HepG2 (cell line): ENCODE results near the gene ARFGEF3. TPM values are rescaled to one million over a fixed set of nuclear protein-coding genes. Genes with fewer than 3 reads are reported as not detected.

Experiments
- BCL6 ChIP-seq: IDR thresholded peaks from 2 replicates; pipeline ENCODE4 v1.6.1; 2016; ENCODE audit warnings: missing genetic modification reagents, missing compliant biosample characterization
- E2F1 ChIP-seq: sonication (generic); formaldehyde crosslinking; IDR thresholded peaks from 2 replicates; pipeline ENCODE4 v1.5.0; 2020; ENCODE audit warnings: missing genetic modification reagents
- HOXA5 ChIP-seq: sonication (generic); formaldehyde crosslinking; IDR thresholded peaks from 2 replicates; pipeline ENCODE4 v1.4.0; 2020; ENCODE audit warnings: missing genetic modification reagents
- IKZF1 ChIP-seq: fragments of 450-650 bp; IDR thresholded peaks from 2 replicates; pipeline ENCODE4 v1.7.1; 2016
- KDM3A ChIP-seq: IDR thresholded peaks from 2 replicates; pipeline ENCODE4 v1.6.1; 2018; ENCODE audit warnings: low read depth, missing compliant biosample characterization
- KLF16 ChIP-seq, 2 experiments: sonication (generic) in 1 of 2; formaldehyde crosslinking in 1 of 2; IDR thresholded peaks; 2 replicates each; pipeline versions ENCODE4 v1.6.1 to v1.8.0; 2016 to 2023; ENCODE audit warnings: missing genetic modification reagents in 2 of 2, missing compliant biosample characterization in 1 of 2
- MIXL1 ChIP-seq: IDR thresholded peaks from 2 replicates; pipeline ENCODE4 v1.6.1; 2016
- MYC ChIP-seq: sonication (generic); formaldehyde crosslinking; IDR thresholded peaks from 2 replicates; pipeline ENCODE4 v1.9.0; 2021; ENCODE audit warnings: missing genetic modification reagents, borderline replicate concordance
- SP1 ChIP-seq, 2 experiments: fragments of 450-650 bp in 1 of 2; sonication (generic) in 1 of 2; formaldehyde crosslinking in 1 of 2; IDR thresholded peaks; 2 replicates each; pipeline versions ENCODE4 v1.4.0 to v1.6.1; 2016 to 2020; ENCODE audit warnings: missing genetic modification reagents in 1 of 2
- THAP11 ChIP-seq: IDR thresholded peaks from 2 replicates; pipeline ENCODE4 v1.6.1; 2016; ENCODE audit warnings: missing biosample characterization, missing genetic modification reagents
- ZNF350 ChIP-seq: sonication (generic); formaldehyde crosslinking; IDR thresholded peaks from 2 replicates; pipeline ENCODE4 v1.4.0; 2020; ENCODE audit warnings: mild to moderate bottlenecking, low read depth, missing genetic modification reagents, borderline replicate concordance
- ZNF724P ChIP-seq: sonication (generic); formaldehyde crosslinking; IDR thresholded peaks from 2 replicates; pipeline ENCODE4 v1.8.0; 2022; ENCODE audit warnings: missing genetic modification reagents, borderline replicate concordance
- ZNF770 ChIP-seq: sonication (generic); formaldehyde crosslinking; IDR thresholded peaks from 2 replicates; pipeline ENCODE4 v1.5.0; 2020; ENCODE audit warnings: mild to moderate bottlenecking, missing genetic modification reagents
- ZNF792 ChIP-seq: IDR thresholded peaks from 2 replicates; pipeline ENCODE4 v1.6.1; 2016
- polyA plus RNA-seq, 8 experiments: library from polyadenylated mRNA; depleted of rRNA in 3 of 8; stranded (reverse) in 7 of 8; unstranded in 1 of 8; fragments of >200 nt; fragmentation: Illumina TruSeq in 4 of 8; extraction: Trizol in 4 of 8; gene quantifications; 2 replicates each; pipeline versions ENCODE4 v1.2.1 to v1.2.3, GENCODE V29; 2011 to 2016; ENCODE audit warnings: low read depth in 4 of 8, missing spikeins in 1 of 8, mixed read lengths in 1 of 8; ENCODE audit not compliant: insufficient read depth in 1 of 8
- total RNA-seq, 5 experiments: library from RNA; depleted of rRNA; stranded (reverse); fragments of >200 nt; fragmentation: Illumina TruSeq; extraction: Trizol; gene quantifications; 2 replicates each; pipeline ENCODE4 v1.2.3, GENCODE V29; 2016; ENCODE audit warnings: low read depth in 1 of 5
- TF ChIP-seq, protein P1 (sequence below): sonication (generic); formaldehyde crosslinking; IDR thresholded peaks from 2 replicates; pipeline ENCODE4 v1.8.1; 2022; ENCODE audit warnings: low read depth, mild to moderate bottlenecking, missing genetic modification reagents
- TF ChIP-seq, protein P2 (sequence below): sonication (generic); formaldehyde crosslinking; IDR thresholded peaks from 2 replicates; pipeline ENCODE4 v1.5.1; 2020; ENCODE audit warnings: mild to moderate bottlenecking, missing genetic modification reagents, moderate library complexity
- TF ChIP-seq, protein P3 (sequence below): sonication (generic); formaldehyde crosslinking; IDR thresholded peaks from 2 replicates; pipeline ENCODE4 v1.5.0; 2020; ENCODE audit warnings: mild to moderate bottlenecking, missing genetic modification reagents, borderline replicate concordance

Gene ARFGEF3
- total and polyA plus RNA-seq, 2 of the 13 experiments (the other 11 are each of a cell fraction or from before 2014, with no cell fraction given): 0.60 to 2.6 TPM

- TF ChIP-seq KDM3A: no peak
- no peak for TF ChIP-seq MYC (CRISPR knock-in tag)
- TF ChIP-seq, protein P1, sequence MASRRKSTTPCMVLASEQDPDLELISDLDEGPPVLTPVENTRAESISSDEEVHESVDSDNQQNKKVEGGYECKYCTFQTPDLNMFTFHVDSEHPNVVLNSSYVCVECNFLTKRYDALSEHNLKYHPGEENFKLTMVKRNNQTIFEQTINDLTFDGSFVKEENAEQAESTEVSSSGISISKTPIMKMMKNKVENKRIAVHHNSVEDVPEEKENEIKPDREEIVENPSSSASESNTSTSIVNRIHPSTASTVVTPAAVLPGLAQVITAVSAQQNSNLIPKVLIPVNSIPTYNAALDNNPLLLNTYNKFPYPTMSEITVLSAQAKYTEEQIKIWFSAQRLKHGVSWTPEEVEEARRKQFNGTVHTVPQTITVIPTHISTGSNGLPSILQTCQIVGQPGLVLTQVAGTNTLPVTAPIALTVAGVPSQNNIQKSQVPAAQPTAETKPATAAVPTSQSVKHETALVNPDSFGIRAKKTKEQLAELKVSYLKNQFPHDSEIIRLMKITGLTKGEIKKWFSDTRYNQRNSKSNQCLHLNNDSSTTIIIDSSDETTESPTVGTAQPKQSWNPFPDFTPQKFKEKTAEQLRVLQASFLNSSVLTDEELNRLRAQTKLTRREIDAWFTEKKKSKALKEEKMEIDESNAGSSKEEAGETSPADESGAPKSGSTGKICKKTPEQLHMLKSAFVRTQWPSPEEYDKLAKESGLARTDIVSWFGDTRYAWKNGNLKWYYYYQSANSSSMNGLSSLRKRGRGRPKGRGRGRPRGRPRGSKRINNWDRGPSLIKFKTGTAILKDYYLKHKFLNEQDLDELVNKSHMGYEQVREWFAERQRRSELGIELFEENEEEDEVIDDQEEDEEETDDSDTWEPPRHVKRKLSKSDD: no peak
- no peak for TF ChIP-seq KLF16 (CRISPR knock-in tag; IDR thresholded peaks at IDR 0.05)
- TF ChIP-seq HOXA5 (CRISPR knock-in tag): no peak
- no peak for TF ChIP-seq E2F1 (CRISPR knock-in tag)
- TF ChIP-seq SP1 (IDR thresholded peaks at IDR 0.05): no peak
- TF ChIP-seq SP1 (CRISPR knock-in tag; IDR thresholded peaks at IDR 0.05): no peak
- TF ChIP-seq IKZF1: no peak
- no peak for TF ChIP-seq ZNF724P (CRISPR knock-in tag)
- TF ChIP-seq THAP11: no peak
- no peak for TF ChIP-seq ZNF792 (CRISPR knock-in tag)
- TF ChIP-seq, protein P2, sequence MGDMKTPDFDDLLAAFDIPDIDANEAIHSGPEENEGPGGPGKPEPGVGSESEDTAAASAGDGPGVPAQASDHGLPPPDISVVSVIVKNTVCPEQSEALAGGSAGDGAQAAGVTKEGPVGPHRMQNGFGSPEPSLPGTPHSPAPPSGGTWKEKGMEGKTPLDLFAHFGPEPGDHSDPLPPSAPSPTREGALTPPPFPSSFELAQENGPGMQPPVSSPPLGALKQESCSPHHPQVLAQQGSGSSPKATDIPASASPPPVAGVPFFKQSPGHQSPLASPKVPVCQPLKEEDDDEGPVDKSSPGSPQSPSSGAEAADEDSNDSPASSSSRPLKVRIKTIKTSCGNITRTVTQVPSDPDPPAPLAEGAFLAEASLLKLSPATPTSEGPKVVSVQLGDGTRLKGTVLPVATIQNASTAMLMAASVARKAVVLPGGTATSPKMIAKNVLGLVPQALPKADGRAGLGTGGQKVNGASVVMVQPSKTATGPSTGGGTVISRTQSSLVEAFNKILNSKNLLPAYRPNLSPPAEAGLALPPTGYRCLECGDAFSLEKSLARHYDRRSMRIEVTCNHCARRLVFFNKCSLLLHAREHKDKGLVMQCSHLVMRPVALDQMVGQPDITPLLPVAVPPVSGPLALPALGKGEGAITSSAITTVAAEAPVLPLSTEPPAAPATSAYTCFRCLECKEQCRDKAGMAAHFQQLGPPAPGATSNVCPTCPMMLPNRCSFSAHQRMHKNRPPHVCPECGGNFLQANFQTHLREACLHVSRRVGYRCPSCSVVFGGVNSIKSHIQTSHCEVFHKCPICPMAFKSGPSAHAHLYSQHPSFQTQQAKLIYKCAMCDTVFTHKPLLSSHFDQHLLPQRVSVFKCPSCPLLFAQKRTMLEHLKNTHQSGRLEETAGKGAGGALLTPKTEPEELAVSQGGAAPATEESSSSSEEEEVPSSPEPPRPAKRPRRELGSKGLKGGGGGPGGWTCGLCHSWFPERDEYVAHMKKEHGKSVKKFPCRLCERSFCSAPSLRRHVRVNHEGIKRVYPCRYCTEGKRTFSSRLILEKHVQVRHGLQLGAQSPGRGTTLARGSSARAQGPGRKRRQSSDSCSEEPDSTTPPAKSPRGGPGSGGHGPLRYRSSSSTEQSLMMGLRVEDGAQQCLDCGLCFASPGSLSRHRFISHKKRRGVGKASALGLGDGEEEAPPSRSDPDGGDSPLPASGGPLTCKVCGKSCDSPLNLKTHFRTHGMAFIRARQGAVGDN (CRISPR knock-in tag): no peak
- TF ChIP-seq MIXL1 (CRISPR knock-in tag): peak; percentile 39
- no peak for TF ChIP-seq ZNF770 (CRISPR knock-in tag)
- no peak for TF ChIP-seq ZNF350 (CRISPR knock-in tag)
- TF ChIP-seq BCL6: no peak
- TF ChIP-seq, protein P3, sequence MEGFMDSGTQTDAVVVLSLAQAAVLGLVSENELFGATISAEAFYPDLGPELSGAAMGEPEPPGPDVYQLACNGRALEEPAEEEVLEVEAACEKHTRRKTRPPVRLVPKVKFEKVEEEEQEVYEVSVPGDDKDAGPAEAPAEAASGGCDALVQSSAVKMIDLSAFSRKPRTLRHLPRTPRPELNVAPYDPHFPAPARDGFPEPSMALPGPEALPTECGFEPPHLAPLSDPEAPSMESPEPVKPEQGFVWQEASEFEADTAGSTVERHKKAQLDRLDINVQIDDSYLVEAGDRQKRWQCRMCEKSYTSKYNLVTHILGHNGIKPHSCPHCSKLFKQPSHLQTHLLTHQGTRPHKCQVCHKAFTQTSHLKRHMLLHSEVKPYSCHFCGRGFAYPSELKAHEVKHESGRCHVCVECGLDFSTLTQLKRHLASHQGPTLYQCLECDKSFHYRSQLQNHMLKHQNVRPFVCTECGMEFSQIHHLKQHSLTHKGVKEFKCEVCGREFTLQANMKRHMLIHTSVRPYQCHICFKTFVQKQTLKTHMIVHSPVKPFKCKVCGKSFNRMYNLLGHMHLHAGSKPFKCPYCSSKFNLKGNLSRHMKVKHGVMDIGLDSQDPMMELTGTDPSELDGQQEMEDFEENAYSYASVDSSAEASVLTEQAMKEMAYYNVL (CRISPR knock-in tag): no peak
Observed at GRCh38 chr6:138297761-138298298, 136.1 kb downstream of the ARFGEF3 start (continued).
